DOHH2 (cell line): ENCODE measurements around the gene INSYN2B.

Experiments used
- EZH2phosphoT487 ChIP-seq: fragments of 200-600 bp; sonication (generic); IDR thresholded peaks from 2 replicates; pipeline ENCODE4 v1.6.1; 2017; ENCODE audit warnings: borderline replicate concordance, mild to moderate bottlenecking, antibody characterized with exemption, low read length, moderate library complexity, mixed read lengths
- TF ChIP-seq, protein P1 (sequence below): fragments of 200-600 bp; sonication (generic); IDR thresholded peaks from one replicate; pipeline ENCODE4 v1.5.1; 2014; ENCODE audit warnings: antibody characterized with exemption, mild to moderate bottlenecking, low read depth, low read length; ENCODE audit not compliant: poor library complexity, severe bottlenecking

DNA sequence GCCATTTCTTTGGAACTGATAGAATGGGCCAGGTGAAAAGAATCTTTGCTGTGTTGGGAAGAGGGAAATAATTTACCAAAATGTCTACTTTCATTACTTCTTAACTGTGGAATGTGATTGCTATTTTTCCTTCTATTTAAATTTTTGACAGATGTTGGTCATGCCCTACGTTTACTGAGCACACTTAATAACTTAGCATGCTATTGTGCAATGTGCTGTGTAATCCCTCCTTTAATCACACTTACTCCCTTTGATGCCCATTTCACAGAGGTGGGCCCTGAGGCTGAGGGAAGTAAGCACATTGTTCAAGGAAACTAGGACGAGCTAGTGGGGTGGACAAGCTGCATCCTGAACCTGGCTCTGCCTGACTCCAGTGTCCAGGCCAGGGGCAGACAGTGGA lies 47.8 kb upstream of the INSYN2B start:
- TF ChIP-seq, protein P1, sequence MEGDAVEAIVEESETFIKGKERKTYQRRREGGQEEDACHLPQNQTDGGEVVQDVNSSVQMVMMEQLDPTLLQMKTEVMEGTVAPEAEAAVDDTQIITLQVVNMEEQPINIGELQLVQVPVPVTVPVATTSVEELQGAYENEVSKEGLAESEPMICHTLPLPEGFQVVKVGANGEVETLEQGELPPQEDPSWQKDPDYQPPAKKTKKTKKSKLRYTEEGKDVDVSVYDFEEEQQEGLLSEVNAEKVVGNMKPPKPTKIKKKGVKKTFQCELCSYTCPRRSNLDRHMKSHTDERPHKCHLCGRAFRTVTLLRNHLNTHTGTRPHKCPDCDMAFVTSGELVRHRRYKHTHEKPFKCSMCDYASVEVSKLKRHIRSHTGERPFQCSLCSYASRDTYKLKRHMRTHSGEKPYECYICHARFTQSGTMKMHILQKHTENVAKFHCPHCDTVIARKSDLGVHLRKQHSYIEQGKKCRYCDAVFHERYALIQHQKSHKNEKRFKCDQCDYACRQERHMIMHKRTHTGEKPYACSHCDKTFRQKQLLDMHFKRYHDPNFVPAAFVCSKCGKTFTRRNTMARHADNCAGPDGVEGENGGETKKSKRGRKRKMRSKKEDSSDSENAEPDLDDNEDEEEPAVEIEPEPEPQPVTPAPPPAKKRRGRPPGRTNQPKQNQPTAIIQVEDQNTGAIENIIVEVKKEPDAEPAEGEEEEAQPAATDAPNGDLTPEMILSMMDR: no peak
- no peak for TF ChIP-seq EZH2phosphoT487
